Measurements from ENCODE around the gene CAVIN2.

Gene CAVIN2

GRCh38 chr2:191851158-191851557 is 4.3 kb upstream of the CAVIN2 start:
- DNase-seq (ENCODE audit: low read depth): no peak
- H3K4me3 ChIP-seq (ENCODE audit: low read depth, low read length): no peak overlapping the region
- TF ChIP-seq, protein P1, sequence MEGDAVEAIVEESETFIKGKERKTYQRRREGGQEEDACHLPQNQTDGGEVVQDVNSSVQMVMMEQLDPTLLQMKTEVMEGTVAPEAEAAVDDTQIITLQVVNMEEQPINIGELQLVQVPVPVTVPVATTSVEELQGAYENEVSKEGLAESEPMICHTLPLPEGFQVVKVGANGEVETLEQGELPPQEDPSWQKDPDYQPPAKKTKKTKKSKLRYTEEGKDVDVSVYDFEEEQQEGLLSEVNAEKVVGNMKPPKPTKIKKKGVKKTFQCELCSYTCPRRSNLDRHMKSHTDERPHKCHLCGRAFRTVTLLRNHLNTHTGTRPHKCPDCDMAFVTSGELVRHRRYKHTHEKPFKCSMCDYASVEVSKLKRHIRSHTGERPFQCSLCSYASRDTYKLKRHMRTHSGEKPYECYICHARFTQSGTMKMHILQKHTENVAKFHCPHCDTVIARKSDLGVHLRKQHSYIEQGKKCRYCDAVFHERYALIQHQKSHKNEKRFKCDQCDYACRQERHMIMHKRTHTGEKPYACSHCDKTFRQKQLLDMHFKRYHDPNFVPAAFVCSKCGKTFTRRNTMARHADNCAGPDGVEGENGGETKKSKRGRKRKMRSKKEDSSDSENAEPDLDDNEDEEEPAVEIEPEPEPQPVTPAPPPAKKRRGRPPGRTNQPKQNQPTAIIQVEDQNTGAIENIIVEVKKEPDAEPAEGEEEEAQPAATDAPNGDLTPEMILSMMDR (IDR thresholded peaks at IDR 0.05; ENCODE audit: insufficient read depth, low read depth, low read length, missing control alignments): no peak

- TF ChIP-seq, protein P1 (IDR thresholded peaks at IDR 0.05; ENCODE audit: insufficient read depth, low read depth, low read length, missing control alignments): no peak
- no peak overlapping the region for H3K4me3 ChIP-seq (ENCODE audit: low read depth, low read length)
- no peak for DNase-seq (ENCODE audit: low read depth)
Measured at GRCh38 chr2:191848771-191849767, 2.2 kb upstream of the CAVIN2 start.

GRCh38 chr2:191847764-191848163 is 876 bp upstream of the CAVIN2 start:
- no peak overlapping the region for H3K4me3 ChIP-seq (ENCODE audit: low read depth, low read length)
- TF ChIP-seq, protein P1 (IDR thresholded peaks at IDR 0.05; ENCODE audit: insufficient read depth, low read depth, low read length, missing control alignments): no peak
- no peak for DNase-seq (ENCODE audit: low read depth)

DNA sequence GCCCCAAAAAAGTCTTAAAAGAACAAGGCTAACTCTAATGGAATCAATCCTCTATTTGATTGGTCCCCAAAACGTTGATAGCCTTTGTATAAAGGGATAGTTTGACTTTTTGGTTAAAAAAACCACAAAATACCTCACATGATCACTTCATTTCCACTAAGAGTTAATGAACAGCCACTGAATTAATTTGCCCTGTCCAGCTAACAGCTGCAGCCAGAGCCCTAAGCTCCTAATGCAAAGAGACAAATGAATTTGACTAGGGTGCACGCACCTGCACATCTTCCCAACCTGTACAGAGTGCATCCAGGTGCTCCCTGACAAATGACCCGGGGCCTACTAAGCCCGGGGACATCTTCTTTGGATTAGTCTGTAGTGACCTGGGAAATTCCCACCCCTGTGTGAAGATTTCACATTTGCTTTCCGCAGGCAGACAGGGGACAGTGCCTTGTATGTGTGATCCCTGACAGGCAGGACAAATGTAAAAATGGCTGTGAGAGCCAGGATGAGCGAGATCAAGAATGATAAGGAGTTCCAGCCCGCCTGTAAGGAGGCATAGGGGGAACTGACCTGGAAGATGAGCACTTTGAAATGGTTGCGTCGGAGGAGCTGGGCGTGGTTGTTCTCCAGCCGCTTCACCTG is 893 bp downstream of the CAVIN2 start:
- no peak overlapping the region for H3K4me3 ChIP-seq (ENCODE audit: low read depth, low read length)
- DNase-seq (ENCODE audit: low read depth): no peak
- TF ChIP-seq, protein P1 (IDR thresholded peaks at IDR 0.05; ENCODE audit: insufficient read depth, low read depth, low read length, missing control alignments): no peak

GRCh38 chr2:191845248-191845715 is 1.6 kb downstream of the CAVIN2 start:
- TF ChIP-seq, protein P1 (IDR thresholded peaks at IDR 0.05; ENCODE audit: insufficient read depth, low read depth, low read length, missing control alignments): no peak
- no peak for DNase-seq (ENCODE audit: low read depth)
- no peak overlapping the region for H3K4me3 ChIP-seq (ENCODE audit: low read depth, low read length)

DNA sequence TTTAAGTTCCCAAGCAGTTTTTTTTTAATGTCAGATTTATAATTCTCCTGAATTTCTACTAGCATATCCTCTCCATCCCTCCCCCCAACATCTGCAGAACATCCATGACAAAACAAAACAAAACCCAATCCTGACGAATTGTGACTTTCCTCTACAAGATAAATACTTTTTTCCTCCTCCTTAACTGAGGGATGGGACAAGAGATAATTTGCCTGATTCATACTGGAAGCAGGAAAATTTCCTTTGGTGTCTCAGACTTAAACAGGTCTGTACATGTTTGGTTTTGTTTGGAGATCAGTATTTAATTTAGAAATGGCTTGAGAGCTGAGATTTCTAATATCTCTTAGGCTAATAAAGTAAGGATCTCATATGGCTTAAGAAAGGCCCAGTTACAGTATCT is 2.2 kb downstream of the CAVIN2 start:
- TF ChIP-seq, protein P1 (IDR thresholded peaks at IDR 0.05; ENCODE audit: insufficient read depth, low read depth, low read length, missing control alignments): no peak
- no peak for DNase-seq (ENCODE audit: low read depth)
- H3K4me3 ChIP-seq (ENCODE audit: low read depth, low read length): no peak overlapping the region
